ENCODE measurements around the gene UST. TPM values are rescaled to one million over a fixed set of nuclear protein-coding genes. Genes with fewer than 3 reads are reported as not detected.

UST gene
- total RNA-seq, 1 experiment from 2014 or later, result 7.6 TPM

DNA sequence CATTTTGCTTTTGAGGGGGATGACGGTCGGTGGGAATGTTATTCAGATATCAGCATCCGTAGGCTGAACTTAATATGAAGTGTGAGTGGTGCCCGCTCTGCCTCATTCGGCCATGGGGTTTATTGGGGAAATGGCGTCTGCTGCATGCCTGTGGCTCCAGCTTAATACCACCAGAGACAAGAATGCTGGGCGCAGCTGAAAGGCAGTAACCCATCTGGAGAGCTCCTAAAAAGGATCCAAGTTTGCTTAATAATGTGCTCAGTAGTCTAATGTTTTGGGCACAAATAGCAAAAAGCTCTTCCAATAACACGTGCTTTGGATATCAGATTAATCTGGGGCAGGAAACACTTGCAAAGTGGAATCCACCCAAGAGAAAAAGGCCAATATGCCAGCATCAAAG lies 297.7 kb downstream of the UST start:
- Histone ChIP-seq H3K27me3 (replicated peaks) (no peaks in the 10 kb centered on the region), H3K4me3 (no peak overlapping the region), H3K4me1 (replicated peaks) (peaks cover 33% of the 10 kb centered on the region), H3K36me3 (no peaks in the 10 kb centered on the region), H3K27ac (no peak overlapping the region), H3K9me3 (replicated peaks) (no peaks in the 10 kb centered on the region)
- DNase-seq (ENCODE audit: low read depth in 1 of 2, low spot score in 2 of 2), result no peak

DNA sequence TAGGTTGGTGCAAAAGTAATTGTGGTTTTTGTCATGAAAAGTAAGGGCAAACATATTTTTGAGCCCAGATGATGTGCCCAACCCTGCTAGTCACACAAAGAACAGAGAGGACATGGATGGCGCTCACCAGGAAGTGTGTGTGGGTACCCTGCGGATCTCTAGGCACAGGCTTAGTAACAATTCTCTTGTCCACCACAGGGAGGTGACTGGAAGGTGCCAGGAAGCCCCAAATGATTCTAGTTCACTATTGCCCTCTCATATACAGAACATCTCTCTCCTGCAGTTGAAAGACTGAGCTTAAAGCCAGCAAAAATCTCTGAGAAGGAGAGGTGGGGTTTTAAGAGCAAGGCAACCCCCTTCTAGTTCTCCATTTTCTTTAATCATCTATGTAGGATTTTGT lies 298.6 kb downstream of the UST start:
- no peak for DNase-seq (ENCODE audit: low read depth in 1 of 2, low spot score in 2 of 2)
- H3K4me1 ChIP-seq (replicated peaks), result peaks cover 39% of the 10 kb centered on the region
- no peak overlapping the region for H3K27ac ChIP-seq
- no peaks in the 10 kb centered on the region for H3K9me3 ChIP-seq (replicated peaks)
- H3K27me3 ChIP-seq (replicated peaks), result no peaks in the 10 kb centered on the region
- H3K4me3 ChIP-seq, result no peak overlapping the region
- H3K36me3 ChIP-seq, result no peaks in the 10 kb centered on the region

DNA sequence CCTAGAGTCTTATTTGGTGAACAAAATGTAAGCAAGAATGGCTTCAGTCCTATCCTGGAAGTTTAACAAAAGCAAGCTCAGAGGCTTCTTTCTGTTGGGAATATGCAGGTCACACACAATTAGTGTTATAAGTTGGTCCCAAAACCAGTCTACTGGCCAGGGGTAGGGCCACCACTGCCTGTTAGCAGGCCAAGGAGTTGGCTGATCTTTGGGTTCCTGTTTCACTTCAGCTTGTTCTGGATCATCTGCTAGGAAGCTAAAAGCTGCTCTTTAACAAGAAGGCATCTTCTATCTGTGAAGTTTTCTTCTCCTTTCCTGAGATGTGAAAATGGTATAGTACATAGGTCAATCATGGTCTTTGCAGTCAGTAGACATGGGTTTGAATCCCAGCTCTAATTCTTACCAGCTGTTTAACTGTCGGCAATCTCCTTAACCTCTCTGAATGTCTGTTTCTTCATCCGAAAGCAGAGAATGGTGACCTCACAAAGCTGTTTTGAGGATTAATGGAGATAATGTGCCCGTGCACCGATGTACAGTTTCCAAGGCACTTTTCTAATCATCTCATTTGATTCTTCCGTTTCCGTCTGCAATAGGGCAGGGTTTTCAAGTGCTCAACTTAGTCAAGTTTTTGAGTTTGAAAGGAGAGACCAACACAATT lies 299.5 kb downstream of the UST start:
- no peaks in the 10 kb centered on the region for H3K36me3 ChIP-seq
- no peak overlapping the region for H3K27ac ChIP-seq
- H3K27me3 ChIP-seq (replicated peaks), result no peaks in the 10 kb centered on the region
- H3K4me3 ChIP-seq, result no peak overlapping the region
- H3K4me1 ChIP-seq (replicated peaks), result peaks cover 39% of the 10 kb centered on the region
- H3K9me3 ChIP-seq (replicated peaks), result no peaks in the 10 kb centered on the region
- DNase-seq (ENCODE audit: low read depth in 1 of 2, low spot score in 2 of 2), result no peak

DNA sequence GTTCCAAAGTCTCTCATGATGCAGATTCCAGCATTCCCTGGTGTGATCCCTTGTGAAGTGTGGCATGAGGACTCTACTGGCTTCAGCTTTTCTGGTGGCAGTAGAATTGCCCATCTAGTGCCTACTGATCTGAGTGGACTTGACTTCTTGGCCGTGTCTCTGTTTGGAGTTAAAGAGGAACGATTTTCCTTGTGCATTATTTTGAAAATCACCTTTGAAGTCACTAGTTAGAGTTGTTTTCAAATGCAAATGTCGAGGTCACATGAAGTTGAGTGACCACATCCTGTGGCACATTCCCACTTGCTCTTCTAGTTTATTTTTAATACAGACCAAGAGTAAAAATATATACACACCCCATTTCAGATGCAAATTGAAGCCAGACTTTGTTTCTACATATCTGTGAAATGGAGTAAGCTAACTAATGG lies 300.0 kb downstream of the UST start:
- Histone ChIP-seq H3K9me3 (replicated peaks) (no peaks in the 10 kb centered on the region), H3K4me1 (replicated peaks) (peaks cover 39% of the 10 kb centered on the region), H3K27me3 (replicated peaks) (no peaks in the 10 kb centered on the region), H3K36me3 (no peaks in the 10 kb centered on the region), H3K27ac (no peak overlapping the region), H3K4me3 (no peak overlapping the region)
- DNase-seq (ENCODE audit: low read depth in 1 of 2, low spot score in 2 of 2), result peak in 1 of 2 experiments; percentile 45

DNA sequence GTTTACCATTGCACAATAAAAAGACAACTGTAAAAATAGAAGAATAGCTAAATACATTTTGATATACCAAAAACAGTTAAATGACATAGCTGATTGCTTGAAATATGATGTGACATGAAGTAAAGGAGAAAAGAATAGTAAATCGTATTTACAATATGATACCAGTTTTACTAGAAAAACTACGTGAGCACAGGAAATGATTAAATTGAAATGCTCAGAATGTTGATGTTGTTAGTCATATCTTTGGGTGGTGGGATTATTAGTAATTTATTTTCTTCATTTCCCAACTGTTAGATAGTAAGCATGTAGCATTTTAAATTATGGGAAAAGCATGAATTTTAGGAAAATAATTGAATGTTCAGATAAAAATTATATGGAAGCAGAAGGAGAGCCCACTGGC lies 302.4 kb downstream of the UST start:
- Histone ChIP-seq H3K9me3 (replicated peaks) (no peaks in the 10 kb centered on the region), H3K4me3 (no peak overlapping the region), H3K36me3 (no peaks in the 10 kb centered on the region), H3K27ac (peak overlapping the region; percentile 33), H3K4me1 (replicated peaks) (peaks cover 39% of the 10 kb centered on the region), H3K27me3 (replicated peaks) (no peaks in the 10 kb centered on the region)
- no peak for DNase-seq (ENCODE audit: low read depth in 1 of 2, low spot score in 2 of 2)

DNA sequence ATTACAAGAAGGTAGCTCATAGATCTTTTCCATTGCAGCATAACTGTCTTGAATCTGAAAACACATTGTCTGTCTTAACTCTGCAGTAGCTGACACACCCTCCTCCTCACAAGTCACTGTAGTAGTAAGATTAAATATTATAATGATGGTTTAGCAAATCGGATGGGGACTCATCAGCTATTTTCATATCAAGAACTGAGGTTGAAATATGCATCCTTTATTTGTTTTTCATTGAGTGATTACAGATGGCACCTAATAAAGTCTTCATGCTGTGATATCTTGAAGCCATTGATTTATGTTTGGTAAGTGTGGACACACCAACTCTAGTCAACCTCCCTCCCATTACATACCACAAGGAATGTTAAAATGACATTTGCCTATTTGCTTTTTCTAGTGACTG lies 303.3 kb downstream of the UST start:
- Histone ChIP-seq H3K4me1 (replicated peaks) (peaks cover 46% of the 10 kb centered on the region), H3K36me3 (no peaks in the 10 kb centered on the region), H3K27ac (no peak overlapping the region), H3K9me3 (replicated peaks) (no peaks in the 10 kb centered on the region), H3K27me3 (replicated peaks) (no peaks in the 10 kb centered on the region), H3K4me3 (no peak overlapping the region)
- DNase-seq (ENCODE audit: low read depth in 1 of 2, low spot score in 2 of 2), result no peak

DNA sequence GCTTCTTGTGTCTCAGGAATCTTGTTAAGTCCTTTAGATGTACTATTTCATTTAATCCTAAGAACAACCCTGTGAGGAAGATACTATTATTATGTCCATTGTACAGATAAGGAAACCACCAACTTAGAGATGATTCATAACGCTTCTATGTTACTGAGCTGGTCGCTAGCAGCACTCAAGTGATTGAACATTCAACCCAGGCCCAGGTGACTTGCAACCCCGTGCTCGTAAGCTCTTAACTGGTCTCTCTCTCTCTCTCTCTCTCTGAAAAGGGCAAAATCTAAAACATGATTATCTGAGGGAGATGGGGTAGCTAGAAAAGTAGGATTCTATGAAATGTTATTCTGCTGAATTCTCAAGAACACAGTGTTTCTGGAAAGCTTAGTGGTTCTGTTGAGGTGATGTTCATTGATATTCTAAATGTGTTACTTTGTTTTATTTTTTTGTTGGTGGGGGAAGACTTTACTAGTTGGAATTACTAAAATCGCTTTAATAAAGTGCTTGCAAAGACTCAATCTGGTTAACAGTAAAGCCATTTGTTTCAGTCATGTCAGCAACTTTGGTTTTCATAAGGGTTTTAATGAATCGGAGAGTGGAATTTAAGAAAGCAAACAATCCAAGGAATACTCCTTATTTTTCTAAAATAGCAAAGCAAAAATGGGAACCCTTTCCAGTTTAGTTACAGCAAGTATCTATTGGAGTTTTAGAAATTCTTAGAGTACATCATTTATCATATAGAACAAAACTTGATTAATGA lies 305.7 kb downstream of the UST start:
- Histone ChIP-seq H3K4me3 (no peak overlapping the region), H3K4me1 (replicated peaks) (peaks cover 25% of the 10 kb centered on the region), H3K27ac (no peak overlapping the region), H3K27me3 (replicated peaks) (no peaks in the 10 kb centered on the region), H3K9me3 (replicated peaks) (no peaks in the 10 kb centered on the region), H3K36me3 (no peaks in the 10 kb centered on the region)
- DNase-seq (ENCODE audit: low read depth in 1 of 2, low spot score in 2 of 2), result no peak

DNA sequence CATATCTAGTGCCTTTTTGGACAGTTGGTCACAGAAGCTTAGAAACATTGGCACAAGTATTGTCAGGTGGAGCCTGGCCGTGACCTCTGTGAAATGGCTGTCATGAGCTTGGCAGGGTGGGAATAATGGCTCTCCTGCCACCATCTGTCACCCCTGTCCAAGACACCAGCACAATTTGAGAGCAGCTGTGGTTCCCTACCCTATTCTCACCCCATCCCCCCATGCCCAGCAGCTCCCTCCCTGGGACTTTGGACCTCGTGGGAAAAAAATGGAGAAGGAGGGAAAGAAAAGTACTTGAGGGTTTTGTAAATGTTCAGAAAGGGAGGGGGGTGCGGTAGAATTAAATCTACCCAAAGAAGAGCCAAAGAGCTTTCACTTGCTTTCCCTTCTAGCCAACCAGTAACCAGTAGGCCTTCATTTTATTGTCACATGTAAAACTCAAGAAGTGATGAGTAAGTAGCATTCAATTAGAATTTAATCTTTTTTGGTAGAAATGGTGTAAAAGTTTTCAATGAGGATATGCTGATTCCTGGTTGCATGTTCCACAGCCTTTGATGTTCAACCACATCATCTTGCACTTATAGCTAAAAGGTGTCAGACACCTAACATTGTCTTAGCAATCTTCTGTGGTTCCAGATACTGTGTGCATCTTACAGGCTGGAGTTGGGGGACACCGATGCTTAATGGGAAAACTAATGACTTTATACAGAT lies 307.2 kb downstream of the UST start:
- H3K4me3 ChIP-seq, result no peak overlapping the region
- DNase-seq (ENCODE audit: low read depth in 1 of 2, low spot score in 2 of 2), result no peak
- H3K9me3 ChIP-seq (replicated peaks), result no peaks in the 10 kb centered on the region
- peaks cover 18% of the 10 kb centered on the region for H3K4me1 ChIP-seq (replicated peaks)
- H3K27ac ChIP-seq, result no peak overlapping the region
- H3K36me3 ChIP-seq, result no peaks in the 10 kb centered on the region
- no peaks in the 10 kb centered on the region for H3K27me3 ChIP-seq (replicated peaks)

DNA sequence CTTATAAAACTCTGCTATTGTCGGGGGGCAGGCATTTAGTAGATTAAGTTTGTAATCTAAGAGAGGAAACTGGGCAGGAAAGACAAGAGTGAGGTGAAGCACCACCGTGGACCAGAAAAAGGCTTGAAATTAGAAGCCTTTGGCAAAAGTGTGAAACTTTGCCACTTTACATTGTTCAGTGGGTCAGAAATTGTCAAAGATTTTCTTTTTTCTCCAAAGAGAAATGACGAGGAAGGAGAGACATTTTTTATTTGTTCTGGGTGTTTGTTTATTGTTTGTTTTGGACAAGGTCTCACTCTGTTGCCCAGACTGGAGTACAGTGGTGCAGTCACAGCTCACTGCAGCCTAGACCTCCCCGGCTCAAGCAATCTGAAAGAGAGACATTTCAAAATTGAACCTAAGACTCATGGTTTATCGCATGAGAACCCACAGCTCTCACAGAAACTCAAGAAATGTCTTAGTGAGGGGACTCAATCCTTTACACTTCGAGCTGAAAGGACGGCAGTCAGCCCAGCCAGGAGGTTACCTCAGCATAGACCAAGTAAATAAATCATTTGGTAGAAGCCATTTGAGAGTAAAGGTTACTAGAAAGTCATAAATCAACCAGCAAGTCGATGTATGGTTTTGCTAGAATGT lies 307.8 kb downstream of the UST start:
- H3K27ac ChIP-seq, result no peak overlapping the region
- H3K4me3 ChIP-seq, result no peak overlapping the region
- H3K27me3 ChIP-seq (replicated peaks), result no peaks in the 10 kb centered on the region
- H3K4me1 ChIP-seq (replicated peaks), result peaks cover 17% of the 10 kb centered on the region
- no peaks in the 10 kb centered on the region for H3K36me3 ChIP-seq
- no peaks in the 10 kb centered on the region for H3K9me3 ChIP-seq (replicated peaks)
- no peak for DNase-seq (ENCODE audit: low read depth in 1 of 2, low spot score in 2 of 2)

DNA sequence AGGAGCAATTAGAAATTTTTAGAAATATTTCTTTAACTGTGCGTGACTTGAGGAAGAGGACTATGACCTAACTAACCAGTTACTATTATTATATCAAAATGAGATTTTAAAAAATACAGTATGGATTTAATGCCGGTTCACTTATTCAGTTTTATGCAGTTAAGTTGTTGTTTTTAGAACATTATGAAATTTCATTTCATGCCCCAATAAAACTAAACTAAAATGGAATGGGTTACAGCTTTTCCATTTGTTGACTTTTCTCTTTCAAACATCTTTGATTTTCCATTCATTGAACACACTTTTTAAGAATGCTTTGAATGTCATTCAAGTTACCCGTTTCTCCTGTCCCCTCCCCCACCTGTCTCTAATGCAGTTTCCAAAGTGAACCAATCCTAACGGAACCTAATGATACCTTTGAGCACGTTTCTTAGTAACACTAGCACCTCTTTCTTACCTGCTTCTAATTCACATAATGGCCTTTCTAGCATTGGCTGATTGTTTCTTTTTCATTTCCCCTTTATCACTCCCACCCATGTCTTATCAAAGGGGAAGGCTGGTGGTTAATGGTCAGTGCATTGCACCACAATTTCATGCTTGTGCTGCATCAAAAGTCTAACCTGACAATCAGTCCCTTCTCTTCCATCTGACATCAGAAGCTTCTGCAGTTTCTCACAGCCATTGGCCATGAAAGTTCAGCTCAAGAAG lies 308.5 kb downstream of the UST start:
- H3K4me1 ChIP-seq (replicated peaks), result peaks cover 19% of the 10 kb centered on the region
- no peak for DNase-seq (ENCODE audit: low read depth in 1 of 2, low spot score in 2 of 2)
- H3K9me3 ChIP-seq (replicated peaks), result no peaks in the 10 kb centered on the region
- no peaks in the 10 kb centered on the region for H3K36me3 ChIP-seq
- no peak overlapping the region for H3K4me3 ChIP-seq
- no peaks in the 10 kb centered on the region for H3K27me3 ChIP-seq (replicated peaks)
- no peak overlapping the region for H3K27ac ChIP-seq

DNA sequence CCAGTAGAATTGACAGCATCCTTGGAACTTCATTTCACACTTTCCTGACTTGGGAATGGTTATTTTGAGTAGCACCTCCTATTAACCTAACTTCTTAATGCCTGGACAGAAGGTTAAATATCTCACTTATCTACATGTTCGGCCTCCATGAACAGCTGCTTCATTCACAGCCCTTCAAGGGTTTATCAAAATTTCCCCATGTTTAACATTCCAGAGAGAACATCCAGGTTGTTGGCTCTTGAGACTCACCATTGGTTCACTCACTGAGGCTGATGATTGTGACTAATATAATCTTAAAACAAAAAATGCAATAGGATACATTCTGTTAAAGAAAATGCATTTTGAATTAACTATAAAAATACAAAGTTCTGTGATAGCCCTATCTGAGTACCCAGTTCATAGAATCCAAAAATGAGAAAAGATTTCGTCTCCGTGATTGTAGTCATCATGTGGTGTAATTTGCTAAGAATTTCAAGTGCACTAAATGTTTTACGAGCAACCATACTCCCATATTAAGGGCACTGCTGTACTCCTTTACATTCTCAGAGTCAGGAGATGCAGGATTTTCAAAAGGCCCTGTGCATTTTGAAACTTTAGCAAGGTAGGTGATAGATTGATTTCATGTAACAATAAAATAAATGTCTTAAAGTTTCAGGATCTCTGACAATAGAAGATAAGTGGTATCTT lies 310.1 kb downstream of the UST start:
- Histone ChIP-seq H3K27ac (no peak overlapping the region), H3K9me3 (replicated peaks) (no peaks in the 10 kb centered on the region), H3K4me3 (no peak overlapping the region), H3K4me1 (replicated peaks) (peaks cover 35% of the 10 kb centered on the region), H3K36me3 (no peaks in the 10 kb centered on the region), H3K27me3 (replicated peaks) (no peaks in the 10 kb centered on the region)
- DNase-seq (ENCODE audit: low read depth in 1 of 2, low spot score in 2 of 2), result no peak

DNA sequence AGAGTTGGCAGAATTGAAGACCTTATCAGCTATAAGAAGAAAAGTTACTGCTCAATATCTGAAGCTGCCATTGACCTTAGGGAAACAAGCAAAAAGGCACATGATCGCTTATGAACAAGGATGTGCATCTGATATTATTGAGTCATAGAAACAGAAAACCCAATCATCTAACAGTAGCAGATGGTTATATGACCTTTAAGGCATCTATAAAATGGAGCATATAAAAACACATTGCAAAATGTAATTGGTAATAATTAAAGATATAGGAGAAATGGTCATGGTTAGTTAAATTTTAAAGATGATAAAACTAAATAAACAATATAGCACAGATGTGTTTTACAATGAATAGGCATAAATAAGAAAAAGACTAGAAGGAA lies 310.6 kb downstream of the UST start:
- Histone ChIP-seq H3K4me3 (no peak overlapping the region), H3K27me3 (replicated peaks) (no peaks in the 10 kb centered on the region), H3K27ac (no peak overlapping the region), H3K9me3 (replicated peaks) (no peaks in the 10 kb centered on the region), H3K36me3 (no peaks in the 10 kb centered on the region), H3K4me1 (replicated peaks) (peaks cover 40% of the 10 kb centered on the region)
- no peak for DNase-seq (ENCODE audit: low read depth in 1 of 2, low spot score in 2 of 2)

DNA sequence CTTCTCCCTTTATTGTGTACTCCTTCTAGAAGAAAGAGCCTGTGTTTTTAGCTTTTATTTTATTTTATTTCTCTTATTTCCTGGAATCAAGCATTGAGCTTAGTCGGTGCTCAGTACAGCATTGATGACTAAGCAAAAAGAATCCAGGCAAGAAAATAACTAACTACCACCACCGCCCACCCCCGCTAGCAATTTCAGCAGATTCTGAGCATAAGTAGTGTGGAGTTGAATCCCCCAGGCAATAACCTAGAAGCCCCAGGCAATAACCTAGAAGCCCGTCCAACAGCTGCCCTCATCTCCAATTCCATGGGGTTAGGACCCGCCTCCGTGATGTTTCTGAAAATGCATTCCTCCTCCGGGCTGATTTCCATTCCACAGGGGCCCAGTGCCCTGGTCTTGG lies 312.7 kb downstream of the UST start:
- no peaks in the 10 kb centered on the region for H3K9me3 ChIP-seq (replicated peaks)
- no peaks in the 10 kb centered on the region for H3K36me3 ChIP-seq
- H3K4me3 ChIP-seq, result no peak overlapping the region
- no peak for DNase-seq (ENCODE audit: low read depth in 1 of 2, low spot score in 2 of 2)
- no peaks in the 10 kb centered on the region for H3K27me3 ChIP-seq (replicated peaks)
- H3K4me1 ChIP-seq (replicated peaks), result peaks cover 57% of the 10 kb centered on the region
- no peak overlapping the region for H3K27ac ChIP-seq

Data from SJSA1 (cell line).